ENCODE data around the gene SERPINB7.

SERPINB7 gene

GRCh38 chr18:63775166-63775730 is at the start of gene SERPINB7:
SERPINB7 (plus strand) TSS chr18:63775418; CDS start chr18:63782373, 6,955 bp downstream.
- H3K4me3 ChIP-seq (ENCODE audit: low read depth, low read length) = no peak within 1 kb of the TSS
- DNase-seq = no peak
- TF ChIP-seq CTCF (IDR thresholded peaks at IDR 0.05; ENCODE audit: low read depth, low read length) = no peak
- no peaks in the 10 kb centered on the region for H3K27me3 ChIP-seq (ENCODE audit: insufficient read depth, low read depth, severe bottlenecking)
- H3K27ac ChIP-seq = no peak within 1 kb of the TSS
- H3K36me3 ChIP-seq = no peaks in the 10 kb centered on the region
- no peaks in the 10 kb centered on the region for H3K9me3 ChIP-seq (ENCODE audit: severe bottlenecking)

GRCh38 chr18:63725682-63726480 is 49.3 kb upstream of the SERPINB7 start:
- Histone ChIP-seq H3K27ac (no peak overlapping the region), H3K27me3 (ENCODE audit: insufficient read depth, low read depth, severe bottlenecking) (no peaks in the 10 kb centered on the region), H3K36me3 (no peaks in the 10 kb centered on the region), H3K4me3 (ENCODE audit: low read depth, low read length) (no peak overlapping the region), H3K9me3 (ENCODE audit: severe bottlenecking) (no peaks in the 10 kb centered on the region)
- TF ChIP-seq CTCF (IDR thresholded peaks at IDR 0.05; ENCODE audit: low read depth, low read length) = no peak
- no peak for DNase-seq

- no peaks in the 10 kb centered on the region for H3K9me3 ChIP-seq (ENCODE audit: severe bottlenecking)
- TF ChIP-seq CTCF (IDR thresholded peaks at IDR 0.05; ENCODE audit: low read depth, low read length) = no peak
- no peaks in the 10 kb centered on the region for H3K27me3 ChIP-seq (ENCODE audit: insufficient read depth, low read depth, severe bottlenecking)
- H3K27ac ChIP-seq = no peak overlapping the region
- H3K36me3 ChIP-seq = no peaks in the 10 kb centered on the region
- H3K4me3 ChIP-seq (ENCODE audit: low read depth, low read length) = no peak overlapping the region
- DNase-seq = no peak
Measured at GRCh38 chr18:63730773-63731172, 44.4 kb upstream of the SERPINB7 start.

- no peak for DNase-seq
- Histone ChIP-seq H3K36me3 (no peaks in the 10 kb centered on the region), H3K27ac (no peak overlapping the region), H3K27me3 (ENCODE audit: insufficient read depth, low read depth, severe bottlenecking) (no peaks in the 10 kb centered on the region), H3K9me3 (ENCODE audit: severe bottlenecking) (no peaks in the 10 kb centered on the region), H3K4me3 (ENCODE audit: low read depth, low read length) (no peak overlapping the region)
- TF ChIP-seq CTCF (IDR thresholded peaks at IDR 0.05; ENCODE audit: low read depth, low read length) = no peak
Measured at GRCh38 chr18:63731215-63731614, 44.0 kb upstream of the SERPINB7 start.

GRCh38 chr18:63736876-63737275 is 38.3 kb upstream of the SERPINB7 start:
- Histone ChIP-seq H3K36me3 (no peaks in the 10 kb centered on the region), H3K27ac (no peak overlapping the region), H3K27me3 (ENCODE audit: insufficient read depth, low read depth, severe bottlenecking) (no peaks in the 10 kb centered on the region), H3K9me3 (ENCODE audit: severe bottlenecking) (no peaks in the 10 kb centered on the region), H3K4me3 (ENCODE audit: low read depth, low read length) (no peak overlapping the region)
- DNase-seq = no peak
- no peak for TF ChIP-seq CTCF (IDR thresholded peaks at IDR 0.05; ENCODE audit: low read depth, low read length)
